Measurements from ENCODE around the gene NTRK3. TPM values are rescaled to one million over a fixed set of nuclear protein-coding genes. Genes with fewer than 3 reads are reported as not detected.

Gene NTRK3
- total and polyA plus RNA-seq, 12 donors, result 0.45 to 5.6 (median 2.3) TPM

DNA sequence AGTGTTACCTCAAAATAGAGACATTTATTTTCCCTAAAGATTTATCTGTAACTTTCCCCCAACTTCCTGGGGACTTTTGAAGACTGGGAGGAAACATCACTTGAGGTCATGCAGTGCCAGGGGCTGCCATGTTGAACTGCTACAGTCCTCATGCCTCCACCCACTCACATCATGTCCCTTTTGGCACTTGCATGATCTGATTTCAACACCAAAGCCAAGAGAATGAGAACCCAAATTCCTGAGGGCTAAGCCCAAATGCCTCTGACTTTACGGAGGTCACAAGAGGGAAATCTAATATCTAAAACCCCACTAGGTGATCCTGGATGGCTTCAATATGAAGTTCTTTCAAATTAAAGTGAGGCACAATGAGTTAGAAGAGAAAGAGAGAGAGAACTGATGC lies 213.1 kb downstream of the NTRK3 start:
- TF ChIP-seq, protein P1, sequence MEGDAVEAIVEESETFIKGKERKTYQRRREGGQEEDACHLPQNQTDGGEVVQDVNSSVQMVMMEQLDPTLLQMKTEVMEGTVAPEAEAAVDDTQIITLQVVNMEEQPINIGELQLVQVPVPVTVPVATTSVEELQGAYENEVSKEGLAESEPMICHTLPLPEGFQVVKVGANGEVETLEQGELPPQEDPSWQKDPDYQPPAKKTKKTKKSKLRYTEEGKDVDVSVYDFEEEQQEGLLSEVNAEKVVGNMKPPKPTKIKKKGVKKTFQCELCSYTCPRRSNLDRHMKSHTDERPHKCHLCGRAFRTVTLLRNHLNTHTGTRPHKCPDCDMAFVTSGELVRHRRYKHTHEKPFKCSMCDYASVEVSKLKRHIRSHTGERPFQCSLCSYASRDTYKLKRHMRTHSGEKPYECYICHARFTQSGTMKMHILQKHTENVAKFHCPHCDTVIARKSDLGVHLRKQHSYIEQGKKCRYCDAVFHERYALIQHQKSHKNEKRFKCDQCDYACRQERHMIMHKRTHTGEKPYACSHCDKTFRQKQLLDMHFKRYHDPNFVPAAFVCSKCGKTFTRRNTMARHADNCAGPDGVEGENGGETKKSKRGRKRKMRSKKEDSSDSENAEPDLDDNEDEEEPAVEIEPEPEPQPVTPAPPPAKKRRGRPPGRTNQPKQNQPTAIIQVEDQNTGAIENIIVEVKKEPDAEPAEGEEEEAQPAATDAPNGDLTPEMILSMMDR (IDR thresholded peaks at IDR 0.05), result no peak
- Histone ChIP-seq H3K4me1 (no peaks in the 10 kb centered on the region), H3K4me3 (no peak overlapping the region), H3K27me3 (no peaks in the 10 kb centered on the region), H3K9me3 (no peaks in the 10 kb centered on the region), H3K36me3 (no peaks in the 10 kb centered on the region), H3K27ac (no peak overlapping the region)
- ATAC-seq, result no peak
- DNase-seq, result no peak
- WGBS, 2 donors, result 89 to 94% methylated on average over 1 of the region's 1 CpG
- intact Hi-C loops (cut with DNase I), result no loop called here

DNA sequence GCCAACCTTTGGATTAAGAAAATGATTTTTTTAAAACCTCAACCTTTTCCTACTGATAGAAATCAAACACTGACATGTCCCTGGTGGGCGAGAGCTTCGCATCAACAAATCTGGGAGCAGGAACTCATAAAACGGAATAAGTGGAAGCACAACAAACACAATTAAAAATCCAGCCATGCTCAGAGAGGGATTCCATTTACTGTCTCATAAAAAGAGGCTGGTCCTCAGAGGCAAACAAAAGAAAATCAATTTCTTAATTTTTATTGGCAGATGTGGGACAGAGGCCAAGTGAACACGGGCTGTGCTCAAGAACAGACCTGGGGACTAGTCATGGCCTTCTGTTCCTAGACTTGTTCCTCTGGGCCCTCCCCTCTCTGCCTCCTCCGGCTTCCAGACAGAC lies 214.5 kb downstream of the NTRK3 start:
- intact Hi-C loops (cut with DNase I), result no loop called here
- Histone ChIP-seq H3K27me3 (no peaks in the 10 kb centered on the region), H3K36me3 (no peaks in the 10 kb centered on the region), H3K27ac (no peak overlapping the region), H3K4me1 (no peaks in the 10 kb centered on the region), H3K4me3 (no peak overlapping the region), H3K9me3 (no peaks in the 10 kb centered on the region)
- 83 to 91% methylated on average over 5 of the region's 5 CpGs for WGBS, 2 donors
- ATAC-seq (no peak), DNase-seq (no peak)
- TF ChIP-seq, protein P1 (IDR thresholded peaks at IDR 0.05), result no peak

DNA sequence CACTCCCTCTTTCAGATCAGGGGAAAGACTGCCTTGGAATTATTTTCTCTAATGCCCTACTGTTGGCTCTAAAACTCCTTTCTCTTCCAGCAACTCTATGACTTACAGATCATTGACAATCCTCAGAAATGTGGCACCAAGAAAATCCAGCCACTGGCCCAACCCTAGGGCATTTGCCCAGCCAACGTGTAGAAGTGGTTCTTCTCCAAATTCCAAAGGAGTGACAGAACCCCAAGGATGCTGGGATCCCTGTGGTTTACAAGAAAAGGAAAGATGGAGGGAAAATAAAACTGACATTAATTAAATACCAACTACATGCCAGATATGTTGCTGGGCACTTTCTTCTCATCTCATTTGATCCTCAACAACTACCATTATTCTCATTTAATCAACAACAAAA lies 216.0 kb downstream of the NTRK3 start:
- no peaks in the 10 kb centered on the region for H3K9me3 ChIP-seq
- no peak for ATAC-seq
- 55 to 70% methylated on average over 1 of the region's 1 CpG for WGBS, 2 donors
- H3K4me3 ChIP-seq, result no peak overlapping the region
- peaks cover 0 to 5% (median 0%) of the 10 kb centered on the region in 7 donors for H3K27me3 ChIP-seq
- intact Hi-C loops (cut with DNase I), result no loop called here
- no peaks in the 10 kb centered on the region for H3K36me3 ChIP-seq
- no peak overlapping the region for H3K27ac ChIP-seq
- no peaks in the 10 kb centered on the region for H3K4me1 ChIP-seq
- DNase-seq, result no peak
- TF ChIP-seq, protein P1 (IDR thresholded peaks at IDR 0.05), result no peak

DNA sequence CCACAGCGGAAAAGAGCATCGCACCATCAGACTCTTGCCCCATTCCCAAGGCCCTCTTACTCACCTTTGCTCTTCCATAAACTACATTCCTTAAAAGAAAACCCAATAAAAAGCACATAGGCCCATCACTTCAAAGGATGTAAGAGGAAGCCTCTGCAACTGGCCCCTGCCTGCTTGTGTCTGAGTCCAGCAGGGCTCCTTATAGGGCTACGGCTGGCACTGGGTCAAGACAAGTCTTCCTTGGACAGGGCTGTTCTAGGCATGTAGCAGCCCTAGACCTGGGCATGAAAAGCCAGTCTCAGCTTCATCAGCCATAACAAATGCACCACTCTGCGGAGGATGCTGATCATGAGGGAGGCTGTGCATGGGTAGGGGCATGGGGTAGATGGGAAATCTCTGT lies 218.3 kb downstream of the NTRK3 start:
- intact Hi-C loops (cut with DNase I), result no loop called here
- no peak for ATAC-seq
- H3K36me3 ChIP-seq, result no peaks in the 10 kb centered on the region
- TF ChIP-seq, protein P1 (IDR thresholded peaks at IDR 0.05), result no peak
- H3K27me3 ChIP-seq, result peaks cover 0 to 13% (median 0%) of the 10 kb centered on the region in 7 donors
- H3K27ac ChIP-seq, result no peak overlapping the region
- no peaks in the 10 kb centered on the region for H3K4me1 ChIP-seq
- WGBS, 2 donors, result 94 to 96% methylated on average over 4 of the region's 4 CpGs
- H3K9me3 ChIP-seq, result no peaks in the 10 kb centered on the region
- no peak for DNase-seq
- no peak overlapping the region for H3K4me3 ChIP-seq
